ENCODE measurements around the gene TMEM139.
"Not testable (repeated sequence)": the region's sequence is repeated elsewhere in the genome, so short reads cannot be mapped to it uniquely, and the experiment has no call there.

TMEM139 gene

GRCh38 chr7:143263266-143264195 is 21.2 kb upstream of the TMEM139 start, which contains the start of gene GSTK1:
TSS of gene GSTK1 (plus strand) at chr7:143263441. CDS start at chr7:143263514, 73 bp downstream.
- Histone ChIP-seq H3K4me3 (ENCODE audit: low read depth in 1 of 2, low read length in 2 of 2) (peak within 1 kb of the TSS; percentile 51 to 74), H2AFZ (ENCODE audit: low read depth, low read length) (peak within 1 kb of the TSS; percentile 89), H4K20me1 (ENCODE audit: insufficient read depth, low read length) (no peaks in the 10 kb centered on the region), H3K4me2 (ENCODE audit: insufficient read depth, low read length) (peak within 1 kb of the TSS; percentile 93), H3K36me3 (ENCODE audit: insufficient read depth, low read length) (peaks cover 27% of the 10 kb centered on the region), H3K4me1 (ENCODE audit: insufficient read depth, low read length) (peaks cover 26% of the 10 kb centered on the region), H3K9ac (ENCODE audit: low read depth, low read length) (peak within 1 kb of the TSS; percentile 76), H3K27ac (ENCODE audit: low read length) (peak within 1 kb of the TSS; percentile 76), H3K27me3 (ENCODE audit: insufficient read depth, low read length, poor library complexity) (no peaks in the 10 kb centered on the region), H3K9me3 (ENCODE audit: insufficient read depth, low read length, severe bottlenecking) (no peaks in the 10 kb centered on the region), H3K79me2 (ENCODE audit: insufficient read depth, low read length) (peaks cover 17% of the 10 kb centered on the region)
- ATAC-seq (ENCODE audit: insufficient read depth, low read depth), result peak; percentile 99
- TF ChIP-seq EZH2 (IDR thresholded peaks at IDR 0.05; ENCODE audit: borderline replicate concordance, low read depth, low read length, severe bottlenecking), result no peak
- no peak for TF ChIP-seq CTCF (IDR thresholded peaks at IDR 0.05; ENCODE audit: borderline replicate concordance, extremely low read depth, low read length, poor library complexity, severe bottlenecking)
- peak; percentile 87 for DNase-seq

DNA sequence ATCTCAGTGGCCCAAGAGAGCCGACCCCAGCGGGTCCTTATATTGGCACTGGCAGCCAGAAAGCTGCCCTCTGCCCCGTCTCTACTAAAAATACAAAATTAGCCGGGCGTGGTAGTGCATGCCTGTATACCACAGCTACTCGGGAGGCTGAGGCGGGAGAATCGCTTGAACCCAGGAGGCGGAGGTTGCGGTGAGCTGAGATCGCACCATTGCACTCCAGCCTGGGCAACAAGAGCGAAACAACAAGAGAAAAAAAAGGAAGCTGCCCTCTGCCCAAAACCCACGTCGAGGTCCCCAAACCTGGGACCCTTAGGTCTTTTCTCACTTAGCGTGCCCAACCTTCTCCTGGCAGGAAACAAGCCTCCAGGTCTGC is 20.6 kb upstream of the TMEM139 start:
- Histone ChIP-seq H3K4me2 (ENCODE audit: insufficient read depth, low read length) (peak overlapping the region; percentile 93), H3K36me3 (ENCODE audit: insufficient read depth, low read length) (peaks cover 33% of the 10 kb centered on the region), H3K4me1 (ENCODE audit: insufficient read depth, low read length) (peaks cover 26% of the 10 kb centered on the region), H3K79me2 (ENCODE audit: insufficient read depth, low read length) (peaks cover 17% of the 10 kb centered on the region), H3K27ac (ENCODE audit: low read length) (peak overlapping the region; percentile 76), H3K4me3 (ENCODE audit: low read depth in 1 of 2, low read length in 2 of 2) (peak overlapping the region; percentile 51 to 74; a peak in 3 of 4 replicates), H2AFZ (ENCODE audit: low read depth, low read length) (peak overlapping the region; percentile 89; the same call in 1 of the 2 replicates), H3K9ac (ENCODE audit: low read depth, low read length) (peak overlapping the region; percentile 76)
- H4K20me1 ChIP-seq (ENCODE audit: insufficient read depth, low read length); H3K9me3 ChIP-seq (ENCODE audit: insufficient read depth, low read length, severe bottlenecking); ATAC-seq (ENCODE audit: insufficient read depth, low read depth); H3K27me3 ChIP-seq (ENCODE audit: insufficient read depth, low read length, poor library complexity); DNase-seq: not testable (repeated sequence)

GRCh38 chr7:143265017-143265693 is 19.6 kb upstream of the TMEM139 start:
- ATAC-seq (ENCODE audit: insufficient read depth, low read depth) (no peak), DNase-seq (no peak)
- no peaks in the 10 kb centered on the region for H3K9me3 ChIP-seq (ENCODE audit: insufficient read depth, low read length, severe bottlenecking)
- H3K27me3 ChIP-seq (ENCODE audit: insufficient read depth, low read length, poor library complexity), result no peaks in the 10 kb centered on the region
- TF ChIP-seq CTCF (IDR thresholded peaks at IDR 0.05; ENCODE audit: borderline replicate concordance, extremely low read depth, low read length, poor library complexity, severe bottlenecking) (no peak), EZH2 (IDR thresholded peaks at IDR 0.05; ENCODE audit: borderline replicate concordance, low read depth, low read length, severe bottlenecking) (no peak)
- no peak overlapping the region for H2AFZ ChIP-seq (ENCODE audit: low read depth, low read length)
- peaks cover 17% of the 10 kb centered on the region for H3K79me2 ChIP-seq (ENCODE audit: insufficient read depth, low read length)
- H3K27ac ChIP-seq (ENCODE audit: low read length), result no peak overlapping the region
- peaks cover 41% of the 10 kb centered on the region for H3K36me3 ChIP-seq (ENCODE audit: insufficient read depth, low read length)
- 0 out of 2 replicates have a peak overlapping the region, but pooled peaks have one; percentile 76 for H3K9ac ChIP-seq (ENCODE audit: low read depth, low read length)
- H3K4me3 ChIP-seq (ENCODE audit: low read depth in 1 of 2, low read length in 2 of 2), result no peak overlapping the region
- peak overlapping the region; percentile 93 for H3K4me2 ChIP-seq (ENCODE audit: insufficient read depth, low read length)
- no peaks in the 10 kb centered on the region for H4K20me1 ChIP-seq (ENCODE audit: insufficient read depth, low read length)
- H3K4me1 ChIP-seq (ENCODE audit: insufficient read depth, low read length), result peaks cover 26% of the 10 kb centered on the region

- Histone ChIP-seq H2AFZ (ENCODE audit: low read depth, low read length) (no peak overlapping the region), H3K27me3 (ENCODE audit: insufficient read depth, low read length, poor library complexity) (no peaks in the 10 kb centered on the region), H3K9ac (ENCODE audit: low read depth, low read length) (no peak overlapping the region), H3K4me1 (ENCODE audit: insufficient read depth, low read length) (peaks cover 10% of the 10 kb centered on the region), H4K20me1 (ENCODE audit: insufficient read depth, low read length) (no peaks in the 10 kb centered on the region), H3K79me2 (ENCODE audit: insufficient read depth, low read length) (peaks cover 3% of the 10 kb centered on the region; the same call in 1 of the 2 replicates), H3K4me3 (ENCODE audit: low read depth in 1 of 2, low read length in 2 of 2) (no peak overlapping the region), H3K27ac (ENCODE audit: low read length) (no peak overlapping the region), H3K36me3 (ENCODE audit: insufficient read depth, low read length) (peaks cover 41% of the 10 kb centered on the region), H3K9me3 (ENCODE audit: insufficient read depth, low read length, severe bottlenecking) (no peaks in the 10 kb centered on the region), H3K4me2 (ENCODE audit: insufficient read depth, low read length) (no peak overlapping the region)
- DNase-seq (no peak), ATAC-seq (ENCODE audit: insufficient read depth, low read depth) (no peak)
- TF ChIP-seq EZH2 (IDR thresholded peaks at IDR 0.05; ENCODE audit: borderline replicate concordance, low read depth, low read length, severe bottlenecking) (no peak), CTCF (IDR thresholded peaks at IDR 0.05; ENCODE audit: borderline replicate concordance, extremely low read depth, low read length, poor library complexity, severe bottlenecking) (no peak)
Measured at GRCh38 chr7:143269251-143269650, 15.5 kb upstream of the TMEM139 start.
